PC-9 (cell line): ENCODE measurements around the gene MED27. TPM values are rescaled to one million over a fixed set of nuclear protein-coding genes. Genes with fewer than 3 reads are reported as not detected.

Source experiments
- BruUV-seq: library from RNA; stranded (reverse); fragments of 400-500 nt; replicated peaks from 2 replicates; lab custom pipeline; 2021; lab: Mats Ljungman, UMichigan
- CTCF ChIA-PET: fragments of 300-600 bp; sonication (Branson Sonifier 250); formaldehyde crosslinking; loops from one replicate; lab custom pipeline; 2022; ENCODE audit warnings: antibody characterized with exemption; lab: Charles Lee
- POLR2A ChIA-PET: fragments of 300-600 bp; sonication (Branson Sonifier 250); formaldehyde crosslinking; loops from one replicate; lab custom pipeline; 2022; ENCODE audit warnings: antibody characterized with exemption; ENCODE audit not compliant: unreplicated experiment; lab: Charles Lee
- DNase-seq, 2 experiments: peaks; one replicate each; pipeline versions ENCODE4 v3.0.0 to v3.0.0-alpha.2; 2015 to 2022; ENCODE audit warnings: mixed read lengths in 1 of 2
- H2AFZ ChIP-seq: fragments of 200-600 bp; sonication (generic); 2 replicates; pipeline ENCODE4 v1.8.1; 2017; ENCODE audit warnings: antibody characterized with exemption
- H3F3A ChIP-seq: fragments of 200-600 bp; sonication (generic); 2 replicates; pipeline ENCODE4 v1.8.1; 2017; ENCODE audit warnings: antibody characterized with exemption, mild to moderate bottlenecking, low read depth; ENCODE audit not compliant: insufficient read depth
- H3K27ac ChIP-seq: fragments of 200-600 bp; sonication (generic); 2 replicates; pipeline ENCODE4 v1.6.1; 2016; ENCODE audit warnings: mixed run types
- H3K27me3 ChIP-seq: fragments of 200-600 bp; sonication (generic); 2 replicates; pipeline ENCODE4 v1.6.1; 2016; ENCODE audit warnings: low read depth, mixed run types; ENCODE audit not compliant: insufficient read depth
- H3K36me3 ChIP-seq: fragments of 200-600 bp; sonication (generic); 2 replicates; pipeline ENCODE4 v1.6.1; 2016; ENCODE audit warnings: low read depth, mixed run types
- H3K4me1 ChIP-seq: fragments of 200-600 bp; sonication (generic); replicated peaks from 2 replicates; pipeline ENCODE4 v1.6.1; 2016; ENCODE audit warnings: mixed run types; ENCODE audit not compliant: insufficient read depth
- H3K4me2 ChIP-seq: fragments of 200-600 bp; sonication (generic); 2 replicates; pipeline ENCODE4 v1.6.1; 2017; ENCODE audit warnings: mixed run types
- H3K4me3 ChIP-seq: fragments of 200-600 bp; sonication (generic); 2 replicates; pipeline ENCODE4 v1.6.1; 2016; ENCODE audit warnings: mixed run types
- H3K79me2 ChIP-seq: fragments of 200-600 bp; sonication (generic); 2 replicates; pipeline ENCODE4 v1.6.1; 2017; ENCODE audit warnings: low read depth, mixed run types
- H3K9me2 ChIP-seq: fragments of 200-600 bp; sonication (generic); 2 replicates; pipeline ENCODE4 v1.8.1; 2017; ENCODE audit warnings: mild to moderate bottlenecking; ENCODE audit not compliant: insufficient read depth
- H3K9me3 ChIP-seq: fragments of 200-600 bp; sonication (generic); 2 replicates; pipeline ENCODE4 v1.8.1; 2016; ENCODE audit warnings: low read depth; ENCODE audit not compliant: insufficient read depth
- H4K20me1 ChIP-seq: fragments of 200-600 bp; sonication (generic); 2 replicates; pipeline ENCODE4 v1.8.1; 2017; ENCODE audit not compliant: insufficient read depth
- EZH2 ChIP-seq: fragments of 200-600 bp; sonication (generic); IDR thresholded peaks from 2 replicates; pipeline ENCODE4 v1.8.0; 2017; ENCODE audit warnings: antibody characterized with exemption, low read depth
- intact Hi-C: fragments of 100-400 bp; cut with micrococcal nuclease; formaldehyde crosslinking; loops from one replicate; pipeline ENCODE4 v1.10.0; 2022; ENCODE audit not compliant: unreplicated experiment
- total RNA-seq: library from RNA; stranded (reverse); gene quantifications from 2 replicates; pipeline ENCODE4 v1.2.3, GENCODE V29; 2021
- TF ChIP-seq, protein P1 (sequence below): fragments of 200-600 bp; sonication (generic); conservative IDR thresholded peaks from 2 replicates; pipeline ENCODE4 v1.6.1; 2017; ENCODE audit warnings: mixed run types, antibody characterized with exemption, mild to moderate bottlenecking, moderate library complexity

Gene MED27
- total RNA-seq, 1 experiment from 2014 or later, result 31.2 TPM

DNA sequence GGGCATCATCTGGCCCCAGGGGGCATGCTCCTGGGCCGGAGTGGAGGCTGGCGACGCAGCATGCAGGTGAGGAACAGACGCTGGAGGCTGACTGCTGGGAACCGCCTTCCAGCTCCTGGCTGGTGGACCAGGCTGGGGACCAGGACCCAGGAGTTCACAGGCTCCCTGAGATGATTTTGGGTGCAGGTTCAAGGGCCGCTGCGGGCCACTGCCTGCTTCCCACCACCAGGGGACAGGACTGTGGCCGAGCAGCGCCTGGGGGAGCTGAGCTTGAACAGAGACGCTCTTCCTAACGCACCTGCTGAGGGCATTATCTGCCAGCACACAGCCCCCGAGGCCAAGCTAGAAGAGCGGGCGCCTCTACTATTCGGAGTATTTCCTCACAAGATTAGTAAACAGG, 207.7 kb downstream of the MED27 start:
- H4K20me1 ChIP-seq, result no peaks in the 10 kb centered on the region; the same call in 1 of the 2 replicates
- intact Hi-C loops, result no loop called here
- H3K4me3 ChIP-seq, result no peak overlapping the region
- H3K4me2 ChIP-seq, result no peak overlapping the region
- BruUV-seq, result no TSS peak
- H3K27ac ChIP-seq, result no peak overlapping the region
- ChIA-PET POLR2A (no interaction called here), CTCF (no interaction called here)
- no peaks in the 10 kb centered on the region for H3K27me3 ChIP-seq
- no peaks in the 10 kb centered on the region for H3K9me2 ChIP-seq
- H3K36me3 ChIP-seq, result no peaks in the 10 kb centered on the region
- H2AFZ ChIP-seq, result no peak overlapping the region
- no peaks in the 10 kb centered on the region for H3K4me1 ChIP-seq
- TF ChIP-seq EZH2, result no peak
- TF ChIP-seq, protein P1, sequence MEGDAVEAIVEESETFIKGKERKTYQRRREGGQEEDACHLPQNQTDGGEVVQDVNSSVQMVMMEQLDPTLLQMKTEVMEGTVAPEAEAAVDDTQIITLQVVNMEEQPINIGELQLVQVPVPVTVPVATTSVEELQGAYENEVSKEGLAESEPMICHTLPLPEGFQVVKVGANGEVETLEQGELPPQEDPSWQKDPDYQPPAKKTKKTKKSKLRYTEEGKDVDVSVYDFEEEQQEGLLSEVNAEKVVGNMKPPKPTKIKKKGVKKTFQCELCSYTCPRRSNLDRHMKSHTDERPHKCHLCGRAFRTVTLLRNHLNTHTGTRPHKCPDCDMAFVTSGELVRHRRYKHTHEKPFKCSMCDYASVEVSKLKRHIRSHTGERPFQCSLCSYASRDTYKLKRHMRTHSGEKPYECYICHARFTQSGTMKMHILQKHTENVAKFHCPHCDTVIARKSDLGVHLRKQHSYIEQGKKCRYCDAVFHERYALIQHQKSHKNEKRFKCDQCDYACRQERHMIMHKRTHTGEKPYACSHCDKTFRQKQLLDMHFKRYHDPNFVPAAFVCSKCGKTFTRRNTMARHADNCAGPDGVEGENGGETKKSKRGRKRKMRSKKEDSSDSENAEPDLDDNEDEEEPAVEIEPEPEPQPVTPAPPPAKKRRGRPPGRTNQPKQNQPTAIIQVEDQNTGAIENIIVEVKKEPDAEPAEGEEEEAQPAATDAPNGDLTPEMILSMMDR, result peak; percentile 32; the same call in 1 of the 2 replicates
- no peak for DNase-seq
- no peaks in the 10 kb centered on the region for H3F3A ChIP-seq
- H3K9me3 ChIP-seq, result no peaks in the 10 kb centered on the region
- no peaks in the 10 kb centered on the region for H3K79me2 ChIP-seq

DNA sequence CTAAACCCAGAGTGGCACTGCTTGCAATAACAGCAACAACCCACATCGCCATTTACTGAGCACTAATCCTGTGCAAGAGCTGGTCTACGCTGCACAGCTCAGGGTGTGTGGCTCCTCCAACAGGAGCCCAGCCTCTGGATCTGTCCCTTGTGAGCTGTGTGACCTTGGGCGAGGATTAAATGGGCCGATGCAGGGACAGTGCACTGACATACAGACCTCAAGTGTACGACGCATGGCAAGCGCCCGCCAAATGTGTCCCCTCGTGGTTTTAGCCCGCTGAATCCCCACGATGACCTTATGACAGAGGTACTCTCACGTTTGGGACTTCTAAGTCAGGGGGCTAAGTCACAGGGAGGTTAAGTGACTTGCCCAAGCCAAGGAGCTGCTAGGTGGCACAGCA, 209.5 kb downstream of the MED27 start:
- CTCF ChIA-PET, result no interaction called here

DNA sequence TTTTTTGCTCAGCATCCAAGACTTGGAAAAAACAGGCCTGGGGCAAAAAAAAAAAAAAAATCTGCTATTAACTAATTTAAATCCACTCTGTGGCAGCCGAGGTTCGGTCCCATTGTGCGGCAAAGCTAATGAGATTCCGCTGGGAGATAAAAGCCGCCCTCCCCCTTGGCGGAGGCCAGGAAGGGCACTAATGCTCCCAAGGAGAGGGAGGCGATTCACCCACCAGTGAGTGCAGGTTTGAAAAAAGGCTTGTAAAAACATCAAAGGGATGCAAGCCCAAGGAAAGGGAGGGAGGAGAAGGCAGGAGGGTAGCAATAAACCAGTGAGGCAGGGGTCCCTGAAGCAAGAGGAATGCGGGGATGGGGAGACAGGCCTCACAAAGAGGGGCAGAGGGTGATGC, 210.3 kb downstream of the MED27 start:
- Histone ChIP-seq H2AFZ (no peak overlapping the region), H3K4me3 (no peak overlapping the region), H3K27ac (no peak overlapping the region), H3K36me3 (no peaks in the 10 kb centered on the region), H3K27me3 (no peaks in the 10 kb centered on the region), H4K20me1 (no peaks in the 10 kb centered on the region; the same call in 1 of the 2 replicates), H3K4me1 (no peaks in the 10 kb centered on the region), H3K79me2 (no peaks in the 10 kb centered on the region), H3K9me3 (no peaks in the 10 kb centered on the region), H3F3A (no peaks in the 10 kb centered on the region), H3K9me2 (no peaks in the 10 kb centered on the region), H3K4me2 (no peak overlapping the region)
- DNase-seq, result no peak
- ChIA-PET CTCF (interaction anchor here (0.6 kb wide), 1 partner anchor 16 kb away, joined by 3 read pairs; no protein-coding TSS in a partner anchor), POLR2A (no interaction called here)
- no peak for TF ChIP-seq EZH2
- TF ChIP-seq, protein P1, result no peak
- no TSS peak for BruUV-seq
- intact Hi-C loops, result no loop called here

More for the DNA sequence above, 209.5 kb downstream of the MED27 start:
- TF ChIP-seq, protein P1, result no peak
- TF ChIP-seq EZH2, result no peak
- no TSS peak for BruUV-seq
- Histone ChIP-seq H3K79me2 (no peaks in the 10 kb centered on the region), H3K9me2 (no peaks in the 10 kb centered on the region), H3K4me2 (no peak overlapping the region), H3K4me3 (no peak overlapping the region), H3K27me3 (no peaks in the 10 kb centered on the region), H4K20me1 (no peaks in the 10 kb centered on the region; the same call in 1 of the 2 replicates), H3K36me3 (no peaks in the 10 kb centered on the region), H3K4me1 (no peaks in the 10 kb centered on the region), H3K9me3 (no peaks in the 10 kb centered on the region), H3F3A (no peaks in the 10 kb centered on the region), H3K27ac (no peak overlapping the region), H2AFZ (no peak overlapping the region)
- DNase-seq, result no peak
- intact Hi-C loops, result no loop called here
- POLR2A ChIA-PET, result no interaction called here
